Measurements from ENCODE around the gene COL9A3.

DNA sequence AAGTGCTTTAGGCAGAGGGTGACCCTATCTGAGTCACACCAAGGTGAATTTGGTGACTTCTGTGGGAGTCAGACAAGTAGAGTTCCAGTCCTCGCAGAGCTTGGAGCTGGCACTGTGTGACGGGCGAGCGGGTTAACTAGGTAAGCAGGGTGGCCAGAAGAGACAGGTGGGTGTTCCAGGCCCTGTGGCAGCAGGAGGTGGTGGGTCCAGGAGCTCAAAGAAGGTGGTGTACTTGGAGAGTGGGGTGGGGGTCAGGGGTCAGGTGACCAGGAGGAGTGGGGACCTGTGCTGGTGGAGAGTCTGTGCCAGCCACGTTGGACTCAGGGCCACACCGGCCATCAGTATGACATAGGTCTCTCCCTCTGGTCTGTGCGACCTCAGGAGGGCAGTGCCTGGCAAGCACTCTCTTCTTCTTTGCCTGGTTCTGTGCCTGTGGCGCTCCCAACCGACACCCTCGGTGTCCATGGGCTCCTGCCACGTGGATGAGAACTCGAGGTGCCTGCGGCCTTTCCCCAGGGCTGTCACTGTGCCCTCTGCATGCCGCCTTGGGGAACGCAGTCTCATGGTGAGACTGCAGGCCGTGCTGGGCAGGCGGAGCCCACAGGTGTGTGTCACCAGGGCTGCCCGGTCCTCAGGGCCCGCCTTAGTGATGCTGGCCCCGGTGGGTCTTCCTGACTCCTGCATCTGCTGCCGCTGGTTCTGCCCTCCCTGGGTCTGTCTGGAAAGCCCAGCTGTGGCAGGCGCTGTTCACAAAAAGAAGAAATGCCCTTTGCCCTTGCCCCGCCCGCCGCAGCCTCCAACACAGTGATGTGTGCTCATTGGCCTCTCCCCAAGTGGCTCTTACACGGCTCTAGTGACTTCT lies 18.9 kb upstream of the COL9A3 start:
- TF ChIP-seq, protein P1, sequence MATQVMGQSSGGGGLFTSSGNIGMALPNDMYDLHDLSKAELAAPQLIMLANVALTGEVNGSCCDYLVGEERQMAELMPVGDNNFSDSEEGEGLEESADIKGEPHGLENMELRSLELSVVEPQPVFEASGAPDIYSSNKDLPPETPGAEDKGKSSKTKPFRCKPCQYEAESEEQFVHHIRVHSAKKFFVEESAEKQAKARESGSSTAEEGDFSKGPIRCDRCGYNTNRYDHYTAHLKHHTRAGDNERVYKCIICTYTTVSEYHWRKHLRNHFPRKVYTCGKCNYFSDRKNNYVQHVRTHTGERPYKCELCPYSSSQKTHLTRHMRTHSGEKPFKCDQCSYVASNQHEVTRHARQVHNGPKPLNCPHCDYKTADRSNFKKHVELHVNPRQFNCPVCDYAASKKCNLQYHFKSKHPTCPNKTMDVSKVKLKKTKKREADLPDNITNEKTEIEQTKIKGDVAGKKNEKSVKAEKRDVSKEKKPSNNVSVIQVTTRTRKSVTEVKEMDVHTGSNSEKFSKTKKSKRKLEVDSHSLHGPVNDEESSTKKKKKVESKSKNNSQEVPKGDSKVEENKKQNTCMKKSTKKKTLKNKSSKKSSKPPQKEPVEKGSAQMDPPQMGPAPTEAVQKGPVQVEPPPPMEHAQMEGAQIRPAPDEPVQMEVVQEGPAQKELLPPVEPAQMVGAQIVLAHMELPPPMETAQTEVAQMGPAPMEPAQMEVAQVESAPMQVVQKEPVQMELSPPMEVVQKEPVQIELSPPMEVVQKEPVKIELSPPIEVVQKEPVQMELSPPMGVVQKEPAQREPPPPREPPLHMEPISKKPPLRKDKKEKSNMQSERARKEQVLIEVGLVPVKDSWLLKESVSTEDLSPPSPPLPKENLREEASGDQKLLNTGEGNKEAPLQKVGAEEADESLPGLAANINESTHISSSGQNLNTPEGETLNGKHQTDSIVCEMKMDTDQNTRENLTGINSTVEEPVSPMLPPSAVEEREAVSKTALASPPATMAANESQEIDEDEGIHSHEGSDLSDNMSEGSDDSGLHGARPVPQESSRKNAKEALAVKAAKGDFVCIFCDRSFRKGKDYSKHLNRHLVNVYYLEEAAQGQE (IDR thresholded peaks at IDR 0.05; ENCODE audit: low read depth): no peak
- TF ChIP-seq FOXM1 (IDR thresholded peaks at IDR 0.05; ENCODE audit: borderline replicate concordance, low read depth) (no peak), YY1 (IDR thresholded peaks at IDR 0.05; ENCODE audit: low read depth) (no peak), TCF12 (IDR thresholded peaks at IDR 0.05; ENCODE audit: low read depth) (no peak), RAD21 (IDR thresholded peaks at IDR 0.05; ENCODE audit: low read depth) (no peak), CREB1 (IDR thresholded peaks at IDR 0.05; ENCODE audit: low read depth) (no peak)
- TF ChIP-seq, protein P2, sequence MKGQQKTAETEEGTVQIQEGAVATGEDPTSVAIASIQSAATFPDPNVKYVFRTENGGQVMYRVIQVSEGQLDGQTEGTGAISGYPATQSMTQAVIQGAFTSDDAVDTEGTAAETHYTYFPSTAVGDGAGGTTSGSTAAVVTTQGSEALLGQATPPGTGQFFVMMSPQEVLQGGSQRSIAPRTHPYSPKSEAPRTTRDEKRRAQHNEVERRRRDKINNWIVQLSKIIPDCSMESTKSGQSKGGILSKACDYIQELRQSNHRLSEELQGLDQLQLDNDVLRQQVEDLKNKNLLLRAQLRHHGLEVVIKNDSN (IDR thresholded peaks at IDR 0.05): no peak
